Prostate gland (tissue), 2 donors: ENCODE results near the gene EEF1A2.

Experiments used
- CTCF ChIP-seq, 4 experiments: fragments of 200-600 bp in 2 of 4; fragments of 450-650 bp in 2 of 4; sonication (generic) in 2 of 4; IDR thresholded peaks; 1 replicate in 3 of 4; 2 replicates in 1 of 4; pipeline ENCODE4 v1.5.1; 2016 to 2019; ENCODE audit warnings: antibody characterized with exemption in 4 of 4, mild to moderate bottlenecking in 2 of 4, moderate library complexity in 2 of 4
- POLR2A ChIP-seq: fragments of 450-650 bp; IDR thresholded peaks from one replicate; pipeline ENCODE4 v1.6.1; 2016; ENCODE audit warnings: antibody characterized with exemption, mild to moderate bottlenecking
- POLR2AphosphoS5 ChIP-seq: sonication (generic); formaldehyde crosslinking; IDR thresholded peaks from one replicate; pipeline ENCODE4 v1.6.1; 2017; ENCODE audit warnings: antibody characterized with exemption

- TF ChIP-seq CTCF (IDR thresholded peaks at IDR 0.05), result no peak
- no peak for TF ChIP-seq POLR2AphosphoS5
- TF ChIP-seq POLR2A, result no peak
Measured at GRCh38 chr20:63544241-63544957, 45.5 kb upstream of the EEF1A2 start.
